Osteoblast (primary cell): Measurements from ENCODE around the gene TBC1D5. TPM values are rescaled to one million over a fixed set of nuclear protein-coding genes. Genes with fewer than 3 reads are reported as not detected.

Source experiments
- DNase-seq: peaks from one replicate; pipeline ENCODE4 v3.0.0; 2011; ENCODE audit warnings: low spot score, mixed read lengths; ENCODE audit not compliant: insufficient read length; ENCODE audit errors: missing footprints
- H2AFZ ChIP-seq: 2 replicates; pipeline ENCODE4 v1.6.0; 2011; ENCODE audit warnings: mild to moderate bottlenecking, low read length
- H3K27ac ChIP-seq: 2 replicates; pipeline ENCODE4 v1.5.1; 2011; ENCODE audit warnings: mild to moderate bottlenecking, low read depth, low read length, moderate library complexity
- H3K27me3 ChIP-seq: 2 replicates; pipeline ENCODE4 v1.6.0; 2012; ENCODE audit warnings: mild to moderate bottlenecking, control low read depth, inconsistent platforms, low read length, moderate library complexity; ENCODE audit not compliant: insufficient read depth
- H3K36me3 ChIP-seq: 2 replicates; pipeline ENCODE4 v1.5.1; 2011; ENCODE audit warnings: mild to moderate bottlenecking, low read length, control low read depth, moderate library complexity; ENCODE audit not compliant: insufficient read depth
- H3K4me1 ChIP-seq: 2 replicates; pipeline ENCODE4 v1.5.1; 2011; ENCODE audit warnings: mild to moderate bottlenecking, low read length, control low read depth, moderate library complexity; ENCODE audit not compliant: insufficient read depth
- H3K4me2 ChIP-seq: 2 replicates; pipeline ENCODE4 v1.6.0; 2011; ENCODE audit warnings: mild to moderate bottlenecking, low read length; ENCODE audit not compliant: insufficient read depth
- H3K4me3 ChIP-seq: fragments of 200-600 bp; sonication (generic); 3 replicates; pipeline ENCODE4 v1.5.1; 2012; ENCODE audit warnings: mild to moderate bottlenecking, low read length, inconsistent platforms; ENCODE audit not compliant: insufficient read depth
- H3K79me2 ChIP-seq: 2 replicates; pipeline ENCODE4 v1.6.0; 2012; ENCODE audit warnings: mild to moderate bottlenecking, low read length, control low read depth, inconsistent platforms; ENCODE audit not compliant: insufficient read depth
- H3K9me3 ChIP-seq: 2 replicates; pipeline ENCODE4 v1.5.1; 2011; ENCODE audit warnings: low read depth, low read length, control low read depth
- H4K20me1 ChIP-seq: 2 replicates; pipeline ENCODE4 v1.6.0; 2012; ENCODE audit warnings: mild to moderate bottlenecking, low read length, control low read depth; ENCODE audit not compliant: insufficient read depth
- CTCF ChIP-seq: IDR thresholded peaks from 2 replicates; pipeline ENCODE4 v1.5.1; 2011; ENCODE audit warnings: mild to moderate bottlenecking, low read depth, low read length, moderate library complexity; ENCODE audit errors: extremely low read depth
- total RNA-seq: library from RNA; depleted of rRNA; stranded (reverse); fragments of >200 nt; gene quantifications from 2 replicates; pipeline ENCODE4 v1.2.3, GENCODE V29; 2012

Gene TBC1D5
- total RNA-seq, 1 donor, result 117 TPM

- no peak for TF ChIP-seq CTCF
- Histone ChIP-seq H2AFZ (no peak overlapping the region), H3K27me3 (no peaks in the 10 kb centered on the region), H4K20me1 (no peaks in the 10 kb centered on the region), H3K4me3 (no peak overlapping the region), H3K9me3 (no peaks in the 10 kb centered on the region), H3K36me3 (no peaks in the 10 kb centered on the region), H3K4me2 (no peak overlapping the region), H3K79me2 (no peaks in the 10 kb centered on the region), H3K27ac (no peak overlapping the region), H3K4me1 (peaks cover 18% of the 10 kb centered on the region)
- no peak for DNase-seq
These were observed 560.3 kb downstream of the TBC1D5 start for GRCh38 chr3:17182166-17182565.

GRCh38 chr3:17181413-17181907 is 561.0 kb downstream of the TBC1D5 start:
- H2AFZ ChIP-seq, result no peak overlapping the region
- DNase-seq, result no peak
- H3K36me3 ChIP-seq, result no peaks in the 10 kb centered on the region
- no peaks in the 10 kb centered on the region for H3K79me2 ChIP-seq
- no peaks in the 10 kb centered on the region for H3K9me3 ChIP-seq
- no peak overlapping the region for H3K27ac ChIP-seq
- H3K27me3 ChIP-seq, result no peaks in the 10 kb centered on the region
- TF ChIP-seq CTCF, result no peak
- H3K4me2 ChIP-seq, result no peak overlapping the region
- H4K20me1 ChIP-seq, result no peaks in the 10 kb centered on the region
- no peak overlapping the region for H3K4me3 ChIP-seq
- H3K4me1 ChIP-seq, result peaks cover 18% of the 10 kb centered on the region

GRCh38 chr3:17179381-17180205 is 562.8 kb downstream of the TBC1D5 start:
- no peak for TF ChIP-seq CTCF
- peak overlapping the region; percentile 69 for H3K27ac ChIP-seq
- no peaks in the 10 kb centered on the region for H3K27me3 ChIP-seq
- H3K9me3 ChIP-seq, result no peaks in the 10 kb centered on the region
- H3K79me2 ChIP-seq, result no peaks in the 10 kb centered on the region
- no peak overlapping the region for H2AFZ ChIP-seq
- H3K4me2 ChIP-seq, result no peak overlapping the region
- no peak overlapping the region for H3K4me3 ChIP-seq
- peaks cover 34% of the 10 kb centered on the region for H3K4me1 ChIP-seq
- H3K36me3 ChIP-seq, result no peaks in the 10 kb centered on the region
- H4K20me1 ChIP-seq, result no peaks in the 10 kb centered on the region
- peak; percentile 72 for DNase-seq

GRCh38 chr3:17176757-17177156 is 565.7 kb downstream of the TBC1D5 start:
- H3K4me3 ChIP-seq, result no peak overlapping the region
- H2AFZ ChIP-seq, result no peak overlapping the region
- H3K27me3 ChIP-seq, result no peaks in the 10 kb centered on the region
- no peak overlapping the region for H3K27ac ChIP-seq
- H3K36me3 ChIP-seq, result no peaks in the 10 kb centered on the region
- no peaks in the 10 kb centered on the region for H3K9me3 ChIP-seq
- H3K79me2 ChIP-seq, result no peaks in the 10 kb centered on the region
- peaks cover 25% of the 10 kb centered on the region for H3K4me1 ChIP-seq
- no peak overlapping the region for H3K4me2 ChIP-seq
- no peak for DNase-seq
- peak; percentile 13 for TF ChIP-seq CTCF
- H4K20me1 ChIP-seq, result no peaks in the 10 kb centered on the region
